Measurements from ENCODE around the gene BAZ2B. TPM values are rescaled to one million over a fixed set of nuclear protein-coding genes. Genes with fewer than 3 reads are reported as not detected.
"Not testable (repeated sequence)": the region's sequence is repeated elsewhere in the genome, so short reads cannot be mapped to it uniquely, and the experiment has no call there.

BAZ2B gene
- total and polyA plus RNA-seq, 4 experiments from 2014 or later, result 4.3 to 35.6 (median 25.9) TPM

DNA sequence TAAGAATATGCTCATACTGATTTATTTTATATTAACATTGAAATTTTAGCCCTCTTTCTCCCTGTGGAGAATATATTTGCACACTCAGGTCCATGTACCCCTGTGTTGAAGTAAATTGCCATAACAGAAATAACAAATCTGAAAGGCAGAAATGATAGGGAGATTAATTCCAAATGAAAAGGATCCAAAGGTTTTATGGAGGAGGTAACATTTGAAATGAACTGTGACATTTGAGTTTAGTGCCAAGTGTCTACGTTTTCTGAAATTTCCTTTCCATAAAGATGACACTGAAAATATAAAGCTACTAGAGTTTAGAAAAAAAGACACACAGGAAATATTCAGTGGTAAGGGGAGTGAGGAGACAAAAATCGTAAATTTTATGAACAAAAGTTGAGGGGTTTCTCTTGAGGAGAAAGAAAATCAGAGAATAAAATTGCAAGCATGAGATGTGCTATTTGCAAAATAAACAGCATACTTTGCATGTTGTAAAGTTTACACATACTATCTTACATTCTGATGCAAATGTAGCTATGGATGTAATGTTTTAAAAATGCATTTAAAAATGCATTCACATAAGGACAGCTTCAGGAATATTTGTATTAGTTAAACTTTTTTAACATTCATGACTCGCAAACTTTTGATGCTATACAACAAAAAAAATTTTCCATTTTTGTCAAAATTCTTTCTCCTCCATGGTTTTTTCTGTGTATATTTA is 69.5 kb downstream of the BAZ2B start:
- DNase-seq, result no peak
- Histone ChIP-seq H3K4me1 (ENCODE audit: insufficient read depth, low read length) (no peaks in the 10 kb centered on the region), H3K9me3 (ENCODE audit: control insufficient read depth in 1 of 2, low read length in 2 of 2) (no peaks in the 10 kb centered on the region), H3K27me3 (ENCODE audit: insufficient read depth, low read length) (no peaks in the 10 kb centered on the region), H3K27ac (ENCODE audit: low read depth, low read length) (no peak overlapping the region), H3K36me3 (ENCODE audit: insufficient read depth, low read length) (no peaks in the 10 kb centered on the region), H3K4me3 (ENCODE audit: low read length in 2 of 2) (no peak overlapping the region)
- Mint-ChIP-seq H3K9me3 (peaks cover 3 to 9% (median 6%) of the 10 kb centered on the region in 8 donors), H3K36me3 (peaks cover 5 to 6% of the 10 kb centered on the region in 2 donors), H3K4me1 (no peaks in the 10 kb centered on the region), H3K27ac (no peak overlapping the region), H3K4me3 (no peak overlapping the region), H3K27me3 (no peaks in the 10 kb centered on the region)
- intact Hi-C loops (cut with micrococcal nuclease), result no loop called here
- CTCF ChIA-PET (ENCODE audit: partially characterized antibody), result no interaction called here
- POLR2A ChIA-PET (ENCODE audit: partially characterized antibody), result no interaction called here

DNA sequence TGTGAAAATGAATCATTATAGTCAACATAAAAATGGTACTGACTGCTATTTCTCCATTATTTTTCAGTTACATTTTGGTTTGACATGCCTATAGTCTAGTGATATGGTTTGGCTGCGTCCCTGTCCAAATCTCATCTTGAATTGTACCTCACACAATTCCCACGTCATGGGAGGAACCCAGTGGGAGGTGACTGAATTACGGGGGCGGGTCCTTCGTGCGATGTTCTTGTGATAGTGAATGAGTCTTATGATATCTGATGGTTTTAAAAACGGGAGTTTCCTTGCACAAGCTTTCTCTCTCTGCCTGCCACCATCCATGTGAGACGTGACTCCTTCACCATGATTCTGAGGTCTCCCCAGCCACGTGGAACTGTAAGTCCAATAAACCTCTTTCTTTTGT is 70.3 kb downstream of the BAZ2B start:
- Histone ChIP-seq H3K4me3 (ENCODE audit: low read length in 2 of 2) (no peak overlapping the region), H3K9me3 (ENCODE audit: control insufficient read depth in 1 of 2, low read length in 2 of 2) (no peaks in the 10 kb centered on the region), H3K27ac (ENCODE audit: low read depth, low read length) (no peak overlapping the region), H3K4me1 (ENCODE audit: insufficient read depth, low read length) (no peaks in the 10 kb centered on the region), H3K36me3 (ENCODE audit: insufficient read depth, low read length) (no peaks in the 10 kb centered on the region), H3K27me3 (ENCODE audit: insufficient read depth, low read length) (no peaks in the 10 kb centered on the region)
- no peak for DNase-seq
- H3K9me3 Mint-ChIP-seq, result peaks cover 6 to 13% (median 7%) of the 10 kb centered on the region in 8 donors
- H3K4me3 Mint-ChIP-seq, result no peak overlapping the region
- ChIA-PET CTCF (ENCODE audit: partially characterized antibody) (no interaction called here), POLR2A (ENCODE audit: partially characterized antibody) (no interaction called here)
- peaks cover 9 to 10% of the 10 kb centered on the region in 2 donors for H3K36me3 Mint-ChIP-seq
- H3K4me1 Mint-ChIP-seq, result no peaks in the 10 kb centered on the region
- intact Hi-C loops (cut with micrococcal nuclease), result no loop called here
- no peak overlapping the region for H3K27ac Mint-ChIP-seq
- no peaks in the 10 kb centered on the region for H3K27me3 Mint-ChIP-seq

DNA sequence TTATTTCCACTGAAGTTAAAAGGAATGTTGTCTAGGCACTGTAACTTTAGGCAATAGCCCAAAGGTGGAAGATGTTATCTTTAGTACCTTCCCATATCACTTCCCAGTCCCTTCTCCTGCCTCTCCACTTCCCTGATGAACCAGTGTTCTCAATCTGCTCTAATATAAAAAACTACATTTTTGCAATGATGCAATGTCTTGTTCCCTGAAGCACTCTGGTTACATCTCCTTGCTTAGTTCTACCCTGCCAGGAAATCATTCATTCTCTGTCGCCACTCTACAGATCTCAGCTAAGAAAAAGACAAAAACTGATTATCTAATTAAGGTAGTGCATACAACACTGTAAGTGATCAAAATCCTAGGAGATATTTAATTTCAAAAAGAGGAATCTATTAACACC is 71.3 kb downstream of the BAZ2B start:
- no peak overlapping the region for H3K27ac ChIP-seq (ENCODE audit: low read depth, low read length)
- H3K4me1 Mint-ChIP-seq, result no peaks in the 10 kb centered on the region
- H3K36me3 ChIP-seq (ENCODE audit: insufficient read depth, low read length), result no peaks in the 10 kb centered on the region
- H3K4me1 ChIP-seq (ENCODE audit: insufficient read depth, low read length), result no peaks in the 10 kb centered on the region
- H3K27me3 ChIP-seq (ENCODE audit: insufficient read depth, low read length), result no peaks in the 10 kb centered on the region
- CTCF ChIA-PET (ENCODE audit: partially characterized antibody), result no interaction called here
- intact Hi-C loops (cut with micrococcal nuclease), result no loop called here
- H3K36me3 Mint-ChIP-seq, result peaks cover 9 to 10% of the 10 kb centered on the region in 2 donors
- H3K27ac Mint-ChIP-seq, result no peak overlapping the region
- H3K9me3 ChIP-seq (ENCODE audit: control insufficient read depth in 1 of 2, low read length in 2 of 2), result no peaks in the 10 kb centered on the region
- POLR2A ChIA-PET (ENCODE audit: partially characterized antibody), result no interaction called here
- H3K27me3 Mint-ChIP-seq, result no peaks in the 10 kb centered on the region
- DNase-seq, result no peak
- no peak overlapping the region for H3K4me3 ChIP-seq (ENCODE audit: low read length in 2 of 2)
- H3K4me3 Mint-ChIP-seq, result no peak overlapping the region
- H3K9me3 Mint-ChIP-seq, result peaks cover 6 to 13% (median 7%) of the 10 kb centered on the region in 8 donors

DNA sequence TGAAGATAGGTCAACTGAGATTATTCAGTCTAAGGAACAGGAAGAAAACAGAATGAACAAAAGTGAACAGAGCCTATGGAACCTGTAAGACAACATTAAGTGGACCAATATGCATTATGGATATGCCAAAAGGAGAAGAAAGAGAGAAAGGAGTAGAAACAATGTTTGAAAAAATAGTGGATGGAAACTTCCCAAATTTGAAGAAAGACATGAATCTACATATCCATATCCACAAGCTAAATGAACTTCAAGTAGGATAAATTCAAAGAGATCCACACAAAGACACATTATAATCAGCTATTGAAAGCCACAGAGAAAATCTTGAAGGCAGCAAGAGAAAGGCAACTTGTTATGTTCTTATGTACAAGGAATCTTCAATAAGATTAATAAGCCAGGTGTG is 74.2 kb downstream of the BAZ2B start:
- ChIA-PET CTCF (ENCODE audit: partially characterized antibody) (no interaction called here), POLR2A (ENCODE audit: partially characterized antibody) (no interaction called here)
- H3K4me3 Mint-ChIP-seq, result no peak overlapping the region
- Histone ChIP-seq H3K27me3 (ENCODE audit: insufficient read depth, low read length) (no peaks in the 10 kb centered on the region), H3K9me3 (ENCODE audit: control insufficient read depth in 1 of 2, low read length in 2 of 2) (no peaks in the 10 kb centered on the region), H3K36me3 (ENCODE audit: insufficient read depth, low read length) (no peaks in the 10 kb centered on the region), H3K4me3 (ENCODE audit: low read length in 2 of 2) (no peak overlapping the region), H3K27ac (ENCODE audit: low read depth, low read length) (no peak overlapping the region), H3K4me1 (ENCODE audit: insufficient read depth, low read length) (no peaks in the 10 kb centered on the region)
- peaks cover 6 to 13% (median 7%) of the 10 kb centered on the region in 8 donors for H3K9me3 Mint-ChIP-seq
- no peaks in the 10 kb centered on the region for H3K27me3 Mint-ChIP-seq
- intact Hi-C loops (cut with micrococcal nuclease), result no loop called here
- H3K4me1 Mint-ChIP-seq, result no peaks in the 10 kb centered on the region
- peaks cover 9 to 10% of the 10 kb centered on the region in 2 donors for H3K36me3 Mint-ChIP-seq
- DNase-seq, result no peak
- H3K27ac Mint-ChIP-seq, result no peak overlapping the region

DNA sequence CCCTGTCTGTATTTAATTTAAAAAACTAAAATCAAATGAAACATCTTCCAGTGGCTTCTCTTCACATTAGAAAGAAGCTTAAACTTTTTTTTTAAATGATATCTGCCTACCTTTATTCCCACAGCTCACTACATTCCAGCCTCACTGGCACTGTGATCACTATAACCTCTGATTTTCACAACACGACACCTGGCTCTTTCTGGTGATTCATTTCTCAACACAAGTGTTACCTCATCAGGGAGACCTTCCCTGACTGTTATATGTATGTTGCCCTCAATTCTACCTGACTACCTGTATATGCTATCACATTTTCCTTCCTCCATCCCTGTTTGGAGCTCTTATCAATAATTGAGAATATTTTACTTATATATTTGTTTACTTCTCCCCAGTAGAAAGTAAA is 76.6 kb downstream of the BAZ2B start:
- H3K4me1 Mint-ChIP-seq, result no peaks in the 10 kb centered on the region

DNA sequence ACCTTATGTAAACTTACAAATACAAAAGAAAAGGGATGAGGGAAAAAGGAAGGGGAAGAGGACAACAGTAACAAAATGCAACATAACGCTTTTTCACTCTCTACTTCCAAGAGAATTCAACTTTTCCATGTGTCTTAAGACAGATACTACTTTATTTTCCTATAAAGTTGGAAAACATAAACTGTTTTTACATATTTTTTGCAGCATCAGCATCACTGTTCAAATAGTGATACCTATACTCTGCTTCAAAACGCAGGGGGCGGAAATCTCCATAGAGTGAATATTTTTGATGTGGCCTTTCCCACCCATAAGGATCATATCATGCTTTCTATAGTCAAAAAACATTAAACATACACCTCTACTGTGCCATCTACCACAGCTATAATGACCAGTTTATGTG is 77.5 kb downstream of the BAZ2B start:
- Mint-ChIP-seq H3K36me3 (peaks cover 6 to 10% of the 10 kb centered on the region in 2 donors), H3K9me3 (peaks cover 4 to 10% (median 6%) of the 10 kb centered on the region in 8 donors), H3K27ac (no peak overlapping the region), H3K27me3 (no peaks in the 10 kb centered on the region), H3K4me1 (no peaks in the 10 kb centered on the region), H3K4me3 (no peak overlapping the region)
- ChIA-PET CTCF (ENCODE audit: partially characterized antibody) (no interaction called here), POLR2A (ENCODE audit: partially characterized antibody) (no interaction called here)
- Histone ChIP-seq H3K27ac (ENCODE audit: low read depth, low read length) (no peak overlapping the region), H3K4me1 (ENCODE audit: insufficient read depth, low read length) (no peaks in the 10 kb centered on the region), H3K36me3 (ENCODE audit: insufficient read depth, low read length) (no peaks in the 10 kb centered on the region), H3K9me3 (ENCODE audit: control insufficient read depth in 1 of 2, low read length in 2 of 2) (no peaks in the 10 kb centered on the region), H3K4me3 (ENCODE audit: low read length in 2 of 2) (no peak overlapping the region), H3K27me3 (ENCODE audit: insufficient read depth, low read length) (no peaks in the 10 kb centered on the region)
- intact Hi-C loops (cut with micrococcal nuclease), result no loop called here
- DNase-seq, result no peak

More for the DNA sequence above, 76.6 kb downstream of the BAZ2B start:
- H3K27me3 ChIP-seq (ENCODE audit: insufficient read depth, low read length), result no peaks in the 10 kb centered on the region
- Mint-ChIP-seq H3K36me3 (peaks cover 9 to 10% of the 10 kb centered on the region in 2 donors), H3K27me3 (no peaks in the 10 kb centered on the region), H3K4me3 (no peak overlapping the region), H3K9me3 (peaks cover 6 to 13% (median 7%) of the 10 kb centered on the region in 8 donors), H3K27ac (no peak overlapping the region)
- no peak overlapping the region for H3K27ac ChIP-seq (ENCODE audit: low read depth, low read length)
- no peaks in the 10 kb centered on the region for H3K9me3 ChIP-seq (ENCODE audit: control insufficient read depth in 1 of 2, low read length in 2 of 2)
- no peak for DNase-seq
- POLR2A ChIA-PET (ENCODE audit: partially characterized antibody), result no interaction called here
- H3K36me3 ChIP-seq (ENCODE audit: insufficient read depth, low read length), result no peaks in the 10 kb centered on the region
- CTCF ChIA-PET (ENCODE audit: partially characterized antibody), result no interaction called here
- H3K4me1 ChIP-seq (ENCODE audit: insufficient read depth, low read length), result no peaks in the 10 kb centered on the region
- intact Hi-C loops (cut with micrococcal nuclease), result no loop called here
- H3K4me3 ChIP-seq (ENCODE audit: low read length in 2 of 2), result no peak overlapping the region

GRCh38 chr2:159535261-159535660 is 81.1 kb downstream of the BAZ2B start:
- H3K4me1 Mint-ChIP-seq; H3K9me3 Mint-ChIP-seq; H3K36me3 Mint-ChIP-seq; POLR2A ChIA-PET (ENCODE audit: partially characterized antibody); DNase-seq; H3K36me3 ChIP-seq (ENCODE audit: insufficient read depth, low read length); H3K4me3 Mint-ChIP-seq; H3K27me3 ChIP-seq (ENCODE audit: insufficient read depth, low read length); H3K27ac Mint-ChIP-seq; H3K27me3 Mint-ChIP-seq; H3K4me1 ChIP-seq (ENCODE audit: insufficient read depth, low read length); intact Hi-C loops (cut with micrococcal nuclease); H3K9me3 ChIP-seq (ENCODE audit: control insufficient read depth in 1 of 2, low read length in 2 of 2); H3K27ac ChIP-seq (ENCODE audit: low read depth, low read length); CTCF ChIA-PET (ENCODE audit: partially characterized antibody); H3K4me3 ChIP-seq (ENCODE audit: low read length in 2 of 2): not testable (repeated sequence)
